Type B pancreatic cell (in vitro differentiated cells): ENCODE data around the gene BCR. TPM values are rescaled to one million over a fixed set of nuclear protein-coding genes. Genes with fewer than 3 reads are reported as not detected.

Experiments used
- DNase-seq: peaks from one replicate; pipeline ENCODE4 v3.0.0; 2021; ENCODE audit warnings: mixed read lengths; ENCODE audit not compliant: unreplicated experiment; ENCODE audit errors: extremely low spot score
- H3K27ac Mint-ChIP-seq: 2 replicates; pipeline ENCODE4 v1.8.0; 2021; ENCODE audit warnings: mild to moderate bottlenecking, mixed read lengths
- H3K27me3 Mint-ChIP-seq: 2 replicates; pipeline ENCODE4 v1.8.0; 2021; ENCODE audit warnings: mixed read lengths
- H3K36me3 Mint-ChIP-seq: 2 replicates; pipeline ENCODE4 v1.8.0; 2021; ENCODE audit warnings: mixed read lengths
- H3K4me1 Mint-ChIP-seq: one replicate; pipeline ENCODE4 v1.8.0; 2021; ENCODE audit warnings: mixed read lengths; ENCODE audit not compliant: unreplicated experiment
- H3K4me3 Mint-ChIP-seq: 2 replicates; pipeline ENCODE4 v1.8.0; 2021; ENCODE audit warnings: mild to moderate bottlenecking, mixed read lengths
- H3K9me3 Mint-ChIP-seq: 2 replicates; pipeline ENCODE4 v1.8.0; 2021; ENCODE audit warnings: mixed read lengths
- CTCF ChIP-seq: fragments of 200-600 bp; sonication (generic); conservative IDR thresholded peaks from 2 replicates; pipeline ENCODE4 v1.5.0; 2021; ENCODE audit warnings: antibody characterized with exemption, mild to moderate bottlenecking
- total RNA-seq: library from RNA; stranded (reverse); gene quantifications from 2 replicates; pipeline ENCODE4 v1.2.1, GENCODE V29; 2021; ENCODE audit warnings: low replicate concordance

BCR gene
- total RNA-seq, 1 donor from 2014 or later, result 61.2 TPM

- H3K27ac Mint-ChIP-seq, result no peak overlapping the region
- DNase-seq, result no peak
- no peak overlapping the region for H3K4me3 Mint-ChIP-seq
- TF ChIP-seq CTCF, result no peak
- H3K36me3 Mint-ChIP-seq, result peaks cover 18% of the 10 kb centered on the region
- H3K9me3 Mint-ChIP-seq, result no peaks in the 10 kb centered on the region
- H3K27me3 Mint-ChIP-seq, result no peaks in the 10 kb centered on the region
- H3K4me1 Mint-ChIP-seq, result peaks cover 52% of the 10 kb centered on the region
Measured at GRCh38 chr22:23196165-23196564, 15.9 kb downstream of the BCR start.

- H3K27ac Mint-ChIP-seq, result peak overlapping the region; percentile 32
- H3K4me1 Mint-ChIP-seq, result peaks cover 47% of the 10 kb centered on the region
- no peaks in the 10 kb centered on the region for H3K9me3 Mint-ChIP-seq
- H3K27me3 Mint-ChIP-seq, result no peaks in the 10 kb centered on the region
- TF ChIP-seq CTCF, result no peak
- H3K4me3 Mint-ChIP-seq, result no peak overlapping the region
- H3K36me3 Mint-ChIP-seq, result peaks cover 12% of the 10 kb centered on the region
- no peak for DNase-seq
Measured at GRCh38 chr22:23197836-23198235, 17.5 kb downstream of the BCR start.

- no peak for DNase-seq
Measured at GRCh38 chr22:23199159-23199558, 18.9 kb downstream of the BCR start.

GRCh38 chr22:23200898-23201297, 20.6 kb downstream of the BCR start:
- no peak for DNase-seq
- no peak overlapping the region for H3K4me3 Mint-ChIP-seq
- no peaks in the 10 kb centered on the region for H3K27me3 Mint-ChIP-seq
- H3K4me1 Mint-ChIP-seq, result peaks cover 35% of the 10 kb centered on the region
- peaks cover 9% of the 10 kb centered on the region for H3K36me3 Mint-ChIP-seq
- no peak overlapping the region for H3K27ac Mint-ChIP-seq
- TF ChIP-seq CTCF, result no peak
- no peaks in the 10 kb centered on the region for H3K9me3 Mint-ChIP-seq

More at GRCh38 chr22:23199159-23199558, 18.9 kb downstream of the BCR start:
- no peak for TF ChIP-seq CTCF
- no peak overlapping the region for H3K4me3 Mint-ChIP-seq
- no peaks in the 10 kb centered on the region for H3K9me3 Mint-ChIP-seq
- peak overlapping the region; percentile 11 for H3K27ac Mint-ChIP-seq
- no peaks in the 10 kb centered on the region for H3K27me3 Mint-ChIP-seq
- peaks cover 9% of the 10 kb centered on the region for H3K36me3 Mint-ChIP-seq
- peaks cover 36% of the 10 kb centered on the region for H3K4me1 Mint-ChIP-seq

- no peak overlapping the region for H3K4me3 Mint-ChIP-seq
- no peak overlapping the region for H3K27ac Mint-ChIP-seq
- H3K9me3 Mint-ChIP-seq, result no peaks in the 10 kb centered on the region
- H3K36me3 Mint-ChIP-seq, result peaks cover 13% of the 10 kb centered on the region
- H3K27me3 Mint-ChIP-seq, result no peaks in the 10 kb centered on the region
- DNase-seq, result no peak
- H3K4me1 Mint-ChIP-seq, result peaks cover 18% of the 10 kb centered on the region
- no peak for TF ChIP-seq CTCF
Measured at GRCh38 chr22:23202812-23203451, 22.6 kb downstream of the BCR start.
